ENCODE results near the gene NAA16.

DNA sequence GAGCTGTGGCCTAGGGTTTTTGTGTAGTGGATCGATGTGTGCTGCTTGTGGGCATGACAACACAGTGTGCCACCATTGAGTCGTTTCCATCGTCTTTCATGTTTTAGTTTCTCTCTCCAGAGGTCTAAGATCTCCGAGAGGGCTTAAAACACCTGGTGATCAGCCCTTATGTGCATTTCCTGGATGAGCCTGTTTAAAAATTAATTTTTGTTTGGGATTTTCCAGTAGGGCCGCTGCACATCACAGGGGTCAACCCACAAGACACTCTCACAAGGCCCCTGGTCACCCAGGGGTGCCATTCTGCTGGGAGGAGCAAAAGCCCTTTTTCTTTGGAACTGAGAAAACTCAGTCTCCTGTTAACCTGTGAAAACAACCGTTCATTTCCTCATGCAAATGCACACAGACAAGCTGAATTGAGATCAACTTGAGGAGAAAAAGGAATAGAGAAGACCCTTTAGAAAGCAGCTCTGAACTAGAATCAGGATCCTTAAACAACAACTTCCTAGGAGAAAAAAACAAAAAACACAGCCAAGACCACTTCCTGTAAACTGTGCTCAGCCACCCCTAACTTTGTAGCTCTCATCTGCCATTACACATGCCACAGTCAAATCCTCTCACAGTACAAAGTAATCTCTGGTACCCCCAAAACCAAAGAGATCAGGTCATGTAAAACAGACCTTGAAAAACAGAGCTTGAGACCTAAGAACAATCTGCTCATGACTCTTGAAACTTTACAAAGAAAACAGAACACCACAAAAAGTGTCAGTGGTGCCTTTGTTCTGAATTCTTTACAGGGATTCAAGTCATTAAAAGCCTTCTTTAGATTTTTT is 39.4 kb upstream of the NAA16 start:
- TF ChIP-seq, protein P1, sequence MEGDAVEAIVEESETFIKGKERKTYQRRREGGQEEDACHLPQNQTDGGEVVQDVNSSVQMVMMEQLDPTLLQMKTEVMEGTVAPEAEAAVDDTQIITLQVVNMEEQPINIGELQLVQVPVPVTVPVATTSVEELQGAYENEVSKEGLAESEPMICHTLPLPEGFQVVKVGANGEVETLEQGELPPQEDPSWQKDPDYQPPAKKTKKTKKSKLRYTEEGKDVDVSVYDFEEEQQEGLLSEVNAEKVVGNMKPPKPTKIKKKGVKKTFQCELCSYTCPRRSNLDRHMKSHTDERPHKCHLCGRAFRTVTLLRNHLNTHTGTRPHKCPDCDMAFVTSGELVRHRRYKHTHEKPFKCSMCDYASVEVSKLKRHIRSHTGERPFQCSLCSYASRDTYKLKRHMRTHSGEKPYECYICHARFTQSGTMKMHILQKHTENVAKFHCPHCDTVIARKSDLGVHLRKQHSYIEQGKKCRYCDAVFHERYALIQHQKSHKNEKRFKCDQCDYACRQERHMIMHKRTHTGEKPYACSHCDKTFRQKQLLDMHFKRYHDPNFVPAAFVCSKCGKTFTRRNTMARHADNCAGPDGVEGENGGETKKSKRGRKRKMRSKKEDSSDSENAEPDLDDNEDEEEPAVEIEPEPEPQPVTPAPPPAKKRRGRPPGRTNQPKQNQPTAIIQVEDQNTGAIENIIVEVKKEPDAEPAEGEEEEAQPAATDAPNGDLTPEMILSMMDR (IDR thresholded peaks at IDR 0.05; ENCODE audit: low read depth, low read length) = no peak
- TF ChIP-seq POLR2A (IDR thresholded peaks at IDR 0.05; ENCODE audit: extremely low read depth, insufficient read length) (no peak), MYC (IDR thresholded peaks at IDR 0.05; ENCODE audit: low read depth, low read length) (no peak)
- TF ChIP-seq, protein P2, sequence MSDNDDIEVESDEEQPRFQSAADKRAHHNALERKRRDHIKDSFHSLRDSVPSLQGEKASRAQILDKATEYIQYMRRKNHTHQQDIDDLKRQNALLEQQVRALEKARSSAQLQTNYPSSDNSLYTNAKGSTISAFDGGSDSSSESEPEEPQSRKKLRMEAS (IDR thresholded peaks at IDR 0.05; ENCODE audit: low read depth, low read length) = no peak

Measured in NB4 (cell line).